GM18873 (cell line): ENCODE results near the gene IL23R.
"Not testable (repeated sequence)": the region's sequence is repeated elsewhere in the genome, so short reads cannot be mapped to it uniquely, and the experiment has no call there.

Experiments used
- ATAC-seq: cut with Tn5 transposase; IDR thresholded peaks from one replicate; pipeline ENCODE4 v1.9.1; 2021; ENCODE audit warnings: mild to moderate bottlenecking, moderate library complexity, moderate number of reproducible peaks; ENCODE audit not compliant: unreplicated experiment, low FRiP score

The IL23R gene

DNA sequence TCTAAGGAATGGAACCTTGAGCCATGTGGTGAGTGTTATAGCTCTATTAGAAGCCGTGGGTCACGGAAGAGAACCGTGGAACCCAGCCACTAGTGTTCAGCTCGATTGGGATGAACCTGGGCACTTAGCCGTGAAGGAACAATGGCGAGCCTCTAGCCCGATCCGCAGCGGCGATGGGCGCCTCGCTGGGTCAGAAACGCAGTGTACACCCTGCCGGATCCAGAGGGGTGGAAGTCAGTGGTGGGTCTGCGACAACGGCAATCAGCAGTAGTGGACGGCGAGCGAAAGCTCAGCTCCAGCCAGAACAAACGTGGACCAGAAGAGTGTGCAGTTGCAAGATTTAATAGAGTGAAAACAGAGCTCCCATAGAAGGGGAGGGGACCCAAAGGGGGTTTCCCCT is 18.3 kb upstream of the IL23R start:
- ATAC-seq: not testable (repeated sequence)

DNA sequence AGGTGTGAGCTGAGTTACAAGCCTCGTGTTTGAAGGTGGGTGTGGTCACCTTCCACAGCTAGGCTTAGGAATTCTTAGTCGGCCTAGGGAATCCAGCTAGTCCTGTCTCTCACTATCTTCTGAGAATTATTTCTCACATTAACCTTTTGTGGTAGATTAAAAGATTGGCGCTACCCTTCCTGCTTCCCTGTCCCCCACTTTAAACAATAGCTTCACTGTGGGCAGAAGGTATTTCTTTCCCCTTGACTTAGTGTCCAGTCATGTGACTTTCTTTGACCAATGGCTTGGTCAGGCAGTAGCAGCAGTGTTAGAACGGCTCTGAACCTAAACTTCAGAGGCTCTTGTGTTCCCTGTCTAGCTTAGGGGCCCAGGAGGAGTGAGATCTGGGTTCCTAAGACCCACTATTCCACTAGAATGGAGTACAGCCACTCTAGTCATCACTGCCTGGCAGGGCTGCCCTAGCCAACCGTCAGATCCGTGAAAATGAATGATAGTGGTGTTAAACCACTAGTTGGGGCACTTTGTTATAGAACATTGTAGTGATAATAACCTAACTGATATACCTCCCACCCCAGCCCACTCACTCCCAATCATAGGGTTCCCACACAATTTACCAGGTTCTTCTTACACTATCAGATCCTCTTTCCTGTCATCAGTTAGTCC is 17.6 kb upstream of the IL23R start:
- ATAC-seq: no peak

DNA sequence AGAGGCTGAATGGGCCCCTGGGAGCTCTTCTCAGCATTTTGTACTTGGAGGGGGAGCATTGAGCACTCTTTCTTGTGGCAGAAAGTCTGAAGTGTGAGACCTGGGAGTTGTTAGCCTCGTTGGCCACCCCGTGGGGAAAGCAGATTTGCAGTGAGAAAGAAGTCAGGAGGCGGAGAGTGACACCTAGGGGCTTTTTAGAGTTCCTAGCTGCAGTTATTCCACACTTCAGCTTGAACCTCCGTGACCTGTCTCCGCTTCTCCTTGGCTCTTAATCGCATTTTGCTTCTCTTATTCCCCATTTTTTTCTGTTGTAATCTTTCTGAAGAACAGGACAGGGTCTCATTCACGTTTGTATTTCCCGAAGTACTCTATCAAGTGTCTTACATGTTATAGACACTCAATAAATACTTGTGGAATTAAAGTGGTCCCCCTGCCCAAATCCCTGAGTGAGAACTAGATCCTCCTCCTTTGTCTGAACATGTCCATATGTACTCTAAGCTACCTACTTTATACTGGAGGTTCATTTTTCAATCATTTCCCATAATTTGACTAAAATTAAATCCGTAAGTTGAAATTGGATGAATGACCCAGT is 17.0 kb upstream of the IL23R start:
- ATAC-seq: peak; percentile 87

DNA sequence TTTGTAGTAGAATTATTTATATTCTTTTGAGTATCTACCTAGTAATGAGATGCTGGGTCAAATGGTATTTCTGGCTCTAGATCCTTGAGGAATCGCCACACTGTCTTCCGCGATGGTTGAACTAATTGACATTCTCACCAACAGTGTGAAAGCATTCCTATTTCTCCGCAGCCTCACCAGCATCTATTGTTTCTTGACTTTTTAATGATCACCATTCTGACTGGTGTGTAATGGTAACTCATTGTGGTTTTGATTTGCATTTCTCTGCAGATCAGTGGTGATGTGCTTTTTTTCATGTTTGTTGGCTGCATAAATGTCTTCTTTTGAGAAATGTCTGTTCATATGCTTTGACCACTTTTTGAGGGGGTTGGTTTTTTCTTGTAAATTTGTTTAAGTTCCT is 15.3 kb upstream of the IL23R start:
- no peak for ATAC-seq

DNA sequence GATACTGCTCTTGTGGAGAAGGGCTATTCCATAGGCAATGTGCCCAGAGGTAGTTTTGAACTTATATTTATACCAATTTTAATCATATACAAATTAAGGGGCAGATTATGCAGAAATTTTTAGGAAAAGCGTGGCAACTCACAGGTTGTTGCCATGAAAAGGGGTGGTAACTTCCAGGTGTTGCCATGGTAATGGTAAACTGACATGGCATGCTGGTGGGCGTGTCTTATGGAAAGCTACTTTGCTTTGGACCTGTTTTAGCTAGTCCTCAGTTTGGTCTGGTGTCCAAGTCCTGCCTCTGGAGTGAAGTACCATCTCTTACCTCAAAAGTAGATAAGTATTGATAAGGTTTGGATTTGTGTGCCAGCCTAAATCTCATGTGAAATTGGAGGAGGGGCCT is 7.9 kb upstream of the IL23R start:
- no peak for ATAC-seq

DNA sequence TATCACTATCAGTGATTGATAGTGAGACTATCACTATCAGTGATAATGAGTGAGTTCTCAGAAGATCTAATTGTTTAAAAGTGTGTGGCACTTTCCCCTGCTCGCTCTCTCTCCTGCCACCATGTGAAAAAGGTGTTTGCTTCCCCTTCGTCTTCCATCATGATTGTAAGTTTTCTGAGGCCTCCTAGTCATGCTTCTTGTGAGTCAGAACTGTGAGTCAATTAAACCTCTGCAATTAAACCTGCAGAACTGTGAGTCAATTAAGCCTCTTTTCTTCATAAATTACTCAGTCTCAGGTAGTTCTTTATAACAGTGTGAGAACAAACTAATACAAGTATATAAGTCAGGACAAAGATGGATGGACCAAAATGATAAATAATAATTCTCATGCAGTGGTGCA is 7.0 kb upstream of the IL23R start:
- ATAC-seq: no peak

DNA sequence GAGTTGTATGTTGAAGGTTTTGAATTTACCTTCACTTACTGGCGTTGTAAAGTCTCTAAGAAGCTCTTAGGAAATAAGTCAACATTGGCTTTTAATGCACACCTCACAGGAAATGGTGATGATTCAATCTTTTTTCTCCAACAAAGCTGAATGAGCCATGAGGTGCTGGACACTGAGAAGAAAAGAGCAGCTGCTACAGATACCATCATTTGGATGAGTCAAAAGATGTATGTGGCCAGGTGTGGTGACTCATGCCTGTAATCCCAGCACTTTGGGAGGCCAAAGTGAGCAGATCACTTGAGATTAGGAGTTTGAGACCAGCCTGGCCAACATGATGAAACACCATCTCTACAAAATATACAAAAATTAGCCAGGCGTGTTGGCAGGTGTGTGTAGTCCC is 3.3 kb upstream of the IL23R start:
- ATAC-seq: peak; percentile 51

DNA sequence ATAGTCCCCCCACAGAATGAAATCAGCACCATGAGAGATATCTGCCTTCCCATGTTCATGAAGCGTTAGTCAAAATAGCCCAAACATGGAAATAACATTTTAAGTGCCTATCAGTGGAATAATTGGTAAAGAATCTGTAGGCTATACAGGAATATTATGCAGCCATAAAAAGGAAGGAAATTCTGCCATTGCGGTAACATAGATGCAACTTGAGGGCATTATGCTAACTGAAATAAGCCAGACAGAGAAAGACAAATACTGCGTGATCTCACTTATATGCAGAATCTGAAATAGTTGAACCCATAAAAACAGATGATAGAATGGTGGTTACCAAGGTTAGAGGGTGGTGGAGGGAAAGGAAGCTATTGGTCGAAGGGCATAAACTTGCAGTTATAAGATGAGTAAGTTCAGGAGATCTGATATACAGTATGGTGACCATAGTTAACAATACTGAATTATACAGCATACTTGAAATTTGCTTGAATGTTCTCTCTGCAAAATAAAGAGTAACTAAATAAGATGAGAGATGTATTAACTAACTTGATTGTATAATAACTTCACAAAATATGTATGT is 699 bp upstream of the IL23R start:
- ATAC-seq: no peak

DNA sequence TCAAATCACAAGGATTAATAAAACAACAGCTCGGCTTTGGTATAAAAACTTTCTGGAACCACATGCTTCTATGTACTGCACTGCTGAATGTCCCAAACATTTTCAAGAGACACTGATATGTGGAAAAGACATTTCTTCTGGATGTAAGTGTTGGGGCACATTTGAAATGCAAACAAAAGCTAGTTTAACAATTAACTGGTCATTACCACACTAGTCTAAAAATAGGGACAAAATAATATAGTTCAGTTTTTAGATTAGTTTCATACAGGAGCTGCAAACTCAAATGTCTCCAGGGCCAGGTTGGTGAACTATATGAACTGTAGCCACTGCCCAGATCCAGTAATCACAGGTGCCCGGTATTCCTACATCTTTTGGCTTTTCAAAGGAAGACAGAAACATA is 3.2 kb downstream of the IL23R start:
- no peak for ATAC-seq

DNA sequence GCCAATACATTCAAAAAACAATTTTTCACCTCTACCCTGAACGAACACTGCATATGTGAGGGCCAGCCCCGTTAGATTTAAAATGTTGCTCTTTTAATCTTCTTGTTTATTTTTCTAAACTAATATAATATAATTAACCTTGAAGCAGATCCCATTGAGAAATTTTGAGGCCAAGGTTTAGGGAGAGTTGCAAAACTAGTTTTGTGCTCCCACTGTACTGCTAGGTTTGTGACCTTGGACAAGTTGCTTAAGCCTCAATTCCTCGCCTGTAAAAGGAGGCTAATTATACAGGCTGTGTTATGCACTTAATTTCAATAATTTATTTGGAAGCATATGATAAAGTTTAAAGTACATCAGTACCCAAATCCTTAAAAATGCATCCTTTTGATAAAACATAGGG is 3.7 kb downstream of the IL23R start:
- ATAC-seq: no peak

DNA sequence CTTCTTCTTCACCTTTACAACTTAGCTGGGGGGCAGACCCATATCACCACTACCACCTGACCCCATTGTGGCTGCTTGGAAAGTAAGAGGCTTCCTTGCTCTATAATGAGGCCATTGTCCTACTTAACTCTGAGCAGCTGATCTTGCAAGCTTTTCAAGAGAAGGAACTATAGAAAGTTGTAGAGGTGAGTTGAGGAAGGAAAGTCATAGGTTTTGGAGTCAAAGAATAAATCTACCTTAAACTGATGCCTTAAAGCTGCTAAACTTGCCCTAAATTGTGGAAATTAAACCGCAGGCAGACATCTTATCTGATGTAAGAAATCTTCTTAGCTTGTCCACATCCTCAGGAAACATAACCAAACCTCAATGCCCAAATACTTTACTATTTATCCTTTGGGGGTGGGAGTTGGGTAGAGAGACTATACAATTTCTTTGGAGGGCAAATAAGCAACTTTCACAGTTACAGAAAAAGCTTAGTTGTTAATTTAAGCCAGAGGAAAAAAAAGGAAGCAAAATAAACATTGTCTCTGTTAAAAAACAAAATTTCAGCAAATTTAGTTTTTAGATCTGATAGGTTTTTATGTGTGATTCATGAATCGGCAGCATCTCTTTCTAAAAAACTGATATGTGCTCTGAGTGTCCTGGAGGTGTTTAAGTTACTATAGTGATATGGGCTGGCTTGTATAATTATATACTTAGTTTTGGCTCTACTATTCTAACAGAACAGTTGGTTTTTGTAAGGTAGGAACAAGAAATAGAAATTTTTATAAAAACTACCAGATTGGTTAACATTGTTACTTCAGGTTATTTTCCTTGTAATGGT is 4.7 kb downstream of the IL23R start:
- no peak for ATAC-seq

DNA sequence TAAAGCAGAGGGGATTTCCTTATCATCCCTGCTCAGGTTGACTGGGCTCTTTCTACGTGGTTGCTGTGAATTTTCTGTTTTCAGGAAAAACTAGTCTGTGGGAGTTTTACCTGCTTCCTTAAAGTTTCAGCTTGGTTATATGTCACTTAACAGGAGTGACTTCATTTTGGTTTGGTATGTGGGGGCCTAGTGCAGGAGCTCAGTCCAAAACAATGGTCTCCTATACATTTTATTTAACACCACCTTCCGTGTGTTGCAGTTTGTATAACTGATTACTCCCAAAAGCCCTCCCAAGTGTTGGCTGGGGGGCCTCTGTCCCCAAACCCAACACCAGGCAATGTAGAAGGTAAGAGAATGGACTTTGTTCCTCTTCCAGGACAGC is 5.3 kb downstream of the IL23R start:
- no peak for ATAC-seq

DNA sequence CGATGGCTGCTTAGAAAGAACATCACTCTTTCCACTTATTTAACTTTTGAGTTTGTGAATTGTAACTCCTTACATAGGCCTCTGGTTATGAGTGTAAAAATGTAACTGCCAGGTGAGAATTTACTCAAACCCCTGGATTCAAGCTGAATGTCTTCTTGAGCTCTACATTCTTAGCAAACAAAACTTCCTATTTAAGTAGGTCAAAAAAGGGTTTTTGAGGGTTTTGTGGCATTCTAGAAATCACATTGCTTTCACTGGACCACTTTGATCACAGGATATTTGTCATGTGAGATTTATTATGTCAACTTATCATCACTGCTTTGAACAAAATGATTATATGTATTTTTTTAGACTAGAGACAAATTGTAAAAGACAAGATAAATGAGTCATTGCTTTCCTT is 5.7 kb downstream of the IL23R start:
- no peak for ATAC-seq

DNA sequence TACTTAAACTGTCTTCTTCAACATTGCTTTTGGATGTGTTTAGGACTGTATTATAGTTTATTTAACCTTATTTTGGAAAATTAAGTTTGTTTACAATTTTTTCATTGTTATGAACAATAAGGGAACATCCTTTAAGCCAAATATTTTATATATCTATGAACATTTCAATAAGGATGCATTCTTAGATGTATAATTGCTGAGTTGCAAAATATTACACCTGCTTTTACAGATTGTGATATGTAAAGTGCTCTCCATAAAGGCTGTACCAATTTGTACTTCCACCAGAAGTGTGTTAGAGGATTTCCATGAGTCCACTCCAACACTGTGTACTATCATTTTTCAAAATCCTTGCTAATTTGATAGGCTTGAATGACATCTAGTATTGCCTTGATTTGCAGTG is 7.7 kb downstream of the IL23R start:
- ATAC-seq: no peak

DNA sequence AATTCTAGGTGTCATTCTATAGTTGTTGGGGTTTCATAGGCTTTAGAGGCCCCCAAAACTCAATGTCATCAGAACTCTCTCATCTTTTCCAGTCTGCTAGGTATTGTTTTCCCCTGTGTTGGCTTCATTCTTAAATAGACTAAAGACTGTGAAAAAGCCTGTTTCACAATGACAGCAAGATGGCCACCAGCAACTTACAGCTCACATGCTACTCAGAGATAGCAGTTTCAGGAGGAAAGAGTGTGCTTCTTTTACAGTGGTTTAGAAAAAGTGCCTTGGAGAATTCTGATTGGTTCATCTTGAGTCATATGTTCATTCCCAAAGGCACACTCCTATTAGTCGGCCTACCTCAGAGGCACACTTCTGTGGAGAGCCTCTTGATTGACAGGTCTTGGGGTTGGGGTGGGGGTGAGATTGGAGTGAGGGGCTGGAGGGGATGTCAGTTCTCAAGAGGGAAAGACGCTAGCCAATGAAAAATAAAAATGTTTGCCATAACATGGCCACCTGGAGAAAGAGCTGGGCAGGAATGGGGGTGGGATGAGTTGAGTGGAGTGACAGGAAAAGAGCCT is 8.5 kb downstream of the IL23R start:
- no peak for ATAC-seq

DNA sequence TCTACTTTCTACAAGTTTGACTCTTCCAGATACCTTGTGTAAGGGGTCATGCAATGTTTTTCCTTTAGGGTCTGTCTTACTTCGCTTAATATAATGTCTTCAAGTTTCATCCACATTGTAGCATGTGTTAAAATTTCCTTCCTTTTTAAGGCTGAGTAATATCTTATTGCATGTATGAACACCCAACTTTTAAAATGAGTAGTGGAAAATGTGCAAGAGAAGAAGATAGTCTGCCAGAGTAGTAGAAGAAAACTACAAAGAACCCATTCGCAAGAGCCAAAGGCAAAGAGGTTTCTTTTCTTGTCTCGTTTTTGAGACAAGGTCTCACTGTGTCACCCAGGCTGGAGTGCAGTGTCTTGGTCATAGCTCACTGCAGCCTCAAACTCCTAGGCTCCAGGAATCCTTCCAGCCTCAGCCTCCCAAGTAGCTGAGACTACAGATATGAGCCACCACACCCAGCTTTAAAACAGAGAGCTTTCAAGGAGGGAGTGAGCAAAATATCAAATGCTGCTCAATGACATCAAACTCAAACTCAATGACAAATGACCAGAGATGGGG is 9.4 kb downstream of the IL23R start:
- no peak for ATAC-seq

DNA sequence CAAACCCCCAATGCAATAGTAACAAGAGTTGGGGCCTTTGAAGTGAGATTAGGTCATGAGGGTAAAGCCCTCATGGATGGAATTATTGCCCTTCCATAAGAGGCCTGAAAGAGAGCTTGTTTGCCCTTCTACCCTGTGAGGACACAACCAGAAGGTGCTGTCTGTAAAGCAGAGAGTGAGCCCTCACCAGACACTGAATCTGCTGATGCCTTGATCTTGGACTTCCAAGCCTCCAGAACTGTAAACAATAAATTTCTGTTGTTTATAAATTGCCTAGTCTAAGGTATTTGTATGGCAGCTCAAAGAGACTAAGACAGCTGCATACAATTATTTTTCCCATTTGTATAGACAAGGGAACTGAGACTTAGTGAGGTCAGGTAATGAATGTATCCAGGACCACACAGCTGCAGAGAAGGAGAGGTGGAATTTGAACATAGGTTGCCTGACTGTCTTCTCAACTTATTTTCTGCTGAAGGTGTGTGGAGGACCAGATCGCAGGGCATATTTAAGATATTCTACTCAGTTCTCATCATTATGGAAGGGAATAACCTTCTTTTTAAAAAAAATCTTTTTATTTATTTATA is 18.7 kb downstream of the IL23R start:
- no peak for ATAC-seq

DNA sequence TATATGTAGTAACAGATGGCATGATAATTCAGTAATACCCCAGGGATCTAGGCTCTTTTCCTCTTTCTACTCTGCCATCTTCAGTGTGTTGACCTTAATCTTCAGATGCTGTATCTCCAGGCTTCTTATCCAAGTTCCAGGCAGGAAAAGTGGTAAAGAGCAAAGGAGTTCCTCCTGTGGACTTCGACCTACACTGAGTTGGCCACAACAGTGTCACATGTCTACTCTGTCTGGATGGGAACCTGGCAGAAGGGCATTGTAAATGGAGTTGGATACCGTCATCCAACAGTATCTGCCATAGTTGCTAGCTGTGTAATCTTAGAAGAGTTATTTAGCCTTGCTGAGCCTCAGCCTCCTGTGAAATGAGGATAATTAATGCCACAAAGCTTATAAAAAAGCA is 21.9 kb downstream of the IL23R start:
- no peak for ATAC-seq

DNA sequence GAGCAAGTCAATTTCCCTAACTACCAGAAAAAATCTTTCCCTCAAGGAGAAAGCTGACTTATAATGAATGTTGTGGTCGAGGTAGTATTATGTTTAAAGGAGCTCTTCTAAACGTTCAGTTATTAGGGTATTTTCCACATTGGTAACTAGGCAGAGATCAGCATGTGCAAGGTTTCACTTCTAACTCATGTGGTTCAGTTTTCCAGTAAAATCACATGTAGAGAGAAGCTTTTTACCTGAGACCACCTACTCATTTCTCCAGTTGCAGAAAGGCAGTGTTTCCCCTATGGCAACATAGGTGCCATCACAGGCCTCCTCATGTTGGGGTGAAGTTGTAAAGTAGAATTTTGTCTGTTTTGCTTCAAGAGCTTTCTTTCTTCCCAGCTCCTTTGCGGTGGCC is 23.7 kb downstream of the IL23R start:
- no peak for ATAC-seq

DNA sequence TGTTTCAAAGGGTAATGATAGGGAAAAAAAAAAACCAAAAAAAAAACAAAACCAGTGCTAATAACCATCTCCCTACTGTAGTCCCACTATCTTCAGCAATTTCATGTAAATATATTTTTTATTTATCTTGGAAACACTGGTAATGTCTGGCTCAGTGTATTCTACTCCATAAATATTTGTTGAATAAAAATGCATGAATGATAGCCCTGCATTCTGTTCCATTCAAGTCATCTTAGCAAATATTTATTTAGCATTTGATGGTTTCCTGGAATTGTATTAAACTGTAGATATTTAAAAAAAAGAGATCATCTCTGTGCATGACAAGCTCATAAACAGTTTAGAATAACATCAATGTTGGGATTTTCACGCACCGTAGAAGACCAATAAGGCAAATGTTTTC is 24.2 kb downstream of the IL23R start:
- ATAC-seq: no peak

DNA sequence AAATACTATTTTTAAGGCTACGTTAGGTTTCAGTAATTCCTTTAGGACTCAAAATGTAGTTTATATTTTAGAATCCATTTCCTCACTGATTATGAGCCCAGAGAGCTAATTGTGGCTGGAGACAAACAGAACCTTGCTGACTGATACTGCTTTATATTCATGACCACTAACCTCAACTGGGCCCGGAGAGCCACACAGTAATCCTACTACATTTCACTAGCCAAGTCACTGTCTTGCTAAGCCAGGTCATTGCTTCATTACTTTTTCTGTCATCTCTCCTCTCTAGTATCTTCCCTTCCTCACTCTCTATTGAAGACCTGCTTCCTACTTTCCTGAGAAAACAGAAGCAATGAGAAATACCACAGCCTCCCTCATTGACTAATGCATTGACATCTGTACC is 24.7 kb downstream of the IL23R start:
- ATAC-seq: no peak
